Fibroblast of lung (primary cell): ENCODE results near the gene DUSP8. TPM values are rescaled to one million over a fixed set of nuclear protein-coding genes. Genes with fewer than 3 reads are reported as not detected.

Source experiments
- DNase-seq, 2 donors: peaks; one replicate each; pipeline versions ENCODE4 v3.0.0 to v3.0.0-alpha.2; 2010; ENCODE audit warnings: low read depth in 2 of 2
- H2AFZ ChIP-seq: 2 replicates; pipeline ENCODE4 v1.5.1; 2012; ENCODE audit warnings: low read length, control low read depth, inconsistent platforms
- H3K27ac ChIP-seq: 2 replicates; pipeline ENCODE4 v1.5.1; 2011; ENCODE audit warnings: low read length, control low read depth; ENCODE audit not compliant: insufficient read depth
- H3K27me3 ChIP-seq: 2 replicates; pipeline ENCODE4 v1.5.1; 2011; ENCODE audit warnings: mild to moderate bottlenecking, low read length; ENCODE audit not compliant: control insufficient read depth, insufficient read depth
- H3K36me3 ChIP-seq: 2 replicates; pipeline ENCODE4 v1.5.1; 2011; ENCODE audit warnings: low read length; ENCODE audit not compliant: control insufficient read depth, insufficient read depth
- H3K4me1 ChIP-seq: 2 replicates; pipeline ENCODE4 v1.5.1; 2011; ENCODE audit warnings: low read length; ENCODE audit not compliant: control insufficient read depth, insufficient read depth; ENCODE audit errors: extremely low read depth
- H3K4me2 ChIP-seq: 2 replicates; pipeline ENCODE4 v1.5.1; 2011; ENCODE audit warnings: low read length, control low read depth; ENCODE audit not compliant: insufficient read depth; ENCODE audit errors: extremely low read depth
- H3K4me3 ChIP-seq, 4 experiments: fragments of 200-600 bp in 1 of 4; sonication (generic) in 1 of 4; replicated peaks in 1 of 4; 2 replicates each; pipeline ENCODE4 v1.5.1; 2011 to 2016; ENCODE audit warnings: low read length in 4 of 4, low read depth in 3 of 4, mild to moderate bottlenecking in 3 of 4, control low read depth in 2 of 4, inconsistent platforms in 1 of 4, mixed read lengths in 1 of 4; ENCODE audit not compliant: insufficient read depth in 1 of 4; ENCODE audit errors: control extremely low read depth in 1 of 4
- H3K79me2 ChIP-seq: 2 replicates; pipeline ENCODE4 v1.5.1; 2012; ENCODE audit warnings: mild to moderate bottlenecking, low read length, inconsistent platforms; ENCODE audit not compliant: control insufficient read depth, insufficient read depth
- H3K9ac ChIP-seq: 2 replicates; pipeline ENCODE4 v1.5.1; 2011; ENCODE audit warnings: mild to moderate bottlenecking, low read length, control low read depth; ENCODE audit not compliant: insufficient read depth
- H3K9me3 ChIP-seq: 2 replicates; pipeline ENCODE4 v1.5.1; 2012; ENCODE audit warnings: low read depth, low read length; ENCODE audit not compliant: control insufficient read depth, insufficient read depth
- H4K20me1 ChIP-seq: 2 replicates; pipeline ENCODE4 v1.5.1; 2011; ENCODE audit warnings: low read length; ENCODE audit not compliant: control insufficient read depth, insufficient read depth; ENCODE audit errors: extremely low read depth
- EZH2 ChIP-seq: IDR thresholded peaks from 2 replicates; pipeline ENCODE4 v1.5.1; 2012; ENCODE audit warnings: low read length, control low read depth, mild to moderate bottlenecking; ENCODE audit errors: missing control alignments
- polyA plus RNA-seq, 2 donors: library from polyadenylated mRNA; depleted of rRNA in 1 of 2; stranded (reverse) in 1 of 2; unstranded in 1 of 2; fragments of >200 nt; gene quantifications; 2 replicates each; pipeline ENCODE4 v1.2.1, GENCODE V29; 2011 to 2012; ENCODE audit warnings: missing spikeins in 1 of 2
- total RNA-seq: library from RNA; depleted of rRNA; stranded (reverse); fragments of >200 nt; gene quantifications from 2 replicates; pipeline ENCODE4 v1.2.1, GENCODE V29; 2014
- TF ChIP-seq, protein P1 (sequence below), 2 donors: IDR thresholded peaks in 1 of 2; conservative IDR thresholded peaks in 1 of 2; 1 replicate in 1 of 2; 2 replicates in 1 of 2; pipeline ENCODE4 v1.5.1; 2011 to 2012; ENCODE audit warnings: low read length in 2 of 2, control low read depth in 1 of 2, inconsistent platforms in 1 of 2, low read depth in 1 of 2, mild to moderate bottlenecking in 1 of 2

DUSP8 gene
- total and polyA plus RNA-seq, 2 donors (not counting 1 experiment from before 2014, with no cell fraction given) = 0.62 to 0.66 TPM

DNA sequence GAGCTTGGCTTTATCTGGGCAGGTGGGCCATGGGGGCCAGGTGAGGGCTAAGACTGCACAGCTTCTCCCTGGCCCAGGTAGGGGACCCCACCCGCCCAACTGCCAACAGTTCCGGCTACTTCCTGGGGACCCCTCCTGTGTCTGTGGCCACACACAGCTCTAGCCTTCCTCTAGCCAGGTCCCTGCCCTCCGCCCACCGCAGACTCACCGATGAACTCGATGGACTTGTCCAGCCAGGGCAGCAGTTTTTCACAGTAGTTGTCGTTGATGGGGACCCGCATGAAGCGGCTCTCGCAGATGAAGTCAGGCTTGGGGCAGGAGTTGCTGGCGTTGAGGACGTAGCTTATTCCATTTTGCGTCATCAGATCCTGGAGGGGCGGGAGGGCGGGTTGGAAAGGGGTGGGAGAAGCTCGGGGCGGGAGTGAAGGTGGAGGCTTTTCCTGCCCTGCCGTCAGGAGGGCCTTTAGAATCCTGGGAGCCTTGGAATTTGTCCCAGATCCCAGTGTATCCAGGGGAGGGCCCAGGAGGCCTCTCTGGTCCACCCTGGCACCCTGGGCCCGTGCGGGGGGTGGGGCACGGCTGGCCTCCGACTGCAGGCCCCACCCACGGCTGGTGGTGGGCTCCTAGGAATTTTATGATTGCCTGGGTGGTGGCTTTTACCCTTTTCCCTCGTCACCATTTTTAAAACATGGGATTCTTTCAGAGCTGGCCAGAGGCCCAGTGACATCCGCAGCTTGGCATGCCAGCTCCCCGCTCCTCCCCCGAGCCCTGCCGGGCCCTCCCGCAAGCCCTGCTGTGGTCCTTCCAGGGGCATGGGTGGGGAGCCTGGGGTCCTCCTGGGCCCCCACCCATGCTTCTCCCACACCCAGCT is 13.9 kb downstream of the DUSP8 start:
- DNase-seq = peak; percentile 82 to 85
- Histone ChIP-seq H3K79me2 (no peaks in the 10 kb centered on the region), H3K4me3 (no peak overlapping the region), H2AFZ (no peak overlapping the region), H3K27me3 (no peaks in the 10 kb centered on the region), H3K4me2 (peak overlapping the region; percentile 25), H3K9me3 (no peaks in the 10 kb centered on the region), H4K20me1 (no peaks in the 10 kb centered on the region), H3K36me3 (no peaks in the 10 kb centered on the region), H3K9ac (peak overlapping the region; percentile 23), H3K4me1 (peaks cover 5% of the 10 kb centered on the region), H3K27ac (no peak overlapping the region)
- no peak for TF ChIP-seq EZH2
- TF ChIP-seq, protein P1, sequence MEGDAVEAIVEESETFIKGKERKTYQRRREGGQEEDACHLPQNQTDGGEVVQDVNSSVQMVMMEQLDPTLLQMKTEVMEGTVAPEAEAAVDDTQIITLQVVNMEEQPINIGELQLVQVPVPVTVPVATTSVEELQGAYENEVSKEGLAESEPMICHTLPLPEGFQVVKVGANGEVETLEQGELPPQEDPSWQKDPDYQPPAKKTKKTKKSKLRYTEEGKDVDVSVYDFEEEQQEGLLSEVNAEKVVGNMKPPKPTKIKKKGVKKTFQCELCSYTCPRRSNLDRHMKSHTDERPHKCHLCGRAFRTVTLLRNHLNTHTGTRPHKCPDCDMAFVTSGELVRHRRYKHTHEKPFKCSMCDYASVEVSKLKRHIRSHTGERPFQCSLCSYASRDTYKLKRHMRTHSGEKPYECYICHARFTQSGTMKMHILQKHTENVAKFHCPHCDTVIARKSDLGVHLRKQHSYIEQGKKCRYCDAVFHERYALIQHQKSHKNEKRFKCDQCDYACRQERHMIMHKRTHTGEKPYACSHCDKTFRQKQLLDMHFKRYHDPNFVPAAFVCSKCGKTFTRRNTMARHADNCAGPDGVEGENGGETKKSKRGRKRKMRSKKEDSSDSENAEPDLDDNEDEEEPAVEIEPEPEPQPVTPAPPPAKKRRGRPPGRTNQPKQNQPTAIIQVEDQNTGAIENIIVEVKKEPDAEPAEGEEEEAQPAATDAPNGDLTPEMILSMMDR (conservative IDR thresholded peaks at IDR 0.05 in 1 of 2, IDR thresholded peaks at IDR 0.05 in 1 of 2; ENCODE audit: low read depth in 1 of 2, low read length in 2 of 2) = no peak

DNA sequence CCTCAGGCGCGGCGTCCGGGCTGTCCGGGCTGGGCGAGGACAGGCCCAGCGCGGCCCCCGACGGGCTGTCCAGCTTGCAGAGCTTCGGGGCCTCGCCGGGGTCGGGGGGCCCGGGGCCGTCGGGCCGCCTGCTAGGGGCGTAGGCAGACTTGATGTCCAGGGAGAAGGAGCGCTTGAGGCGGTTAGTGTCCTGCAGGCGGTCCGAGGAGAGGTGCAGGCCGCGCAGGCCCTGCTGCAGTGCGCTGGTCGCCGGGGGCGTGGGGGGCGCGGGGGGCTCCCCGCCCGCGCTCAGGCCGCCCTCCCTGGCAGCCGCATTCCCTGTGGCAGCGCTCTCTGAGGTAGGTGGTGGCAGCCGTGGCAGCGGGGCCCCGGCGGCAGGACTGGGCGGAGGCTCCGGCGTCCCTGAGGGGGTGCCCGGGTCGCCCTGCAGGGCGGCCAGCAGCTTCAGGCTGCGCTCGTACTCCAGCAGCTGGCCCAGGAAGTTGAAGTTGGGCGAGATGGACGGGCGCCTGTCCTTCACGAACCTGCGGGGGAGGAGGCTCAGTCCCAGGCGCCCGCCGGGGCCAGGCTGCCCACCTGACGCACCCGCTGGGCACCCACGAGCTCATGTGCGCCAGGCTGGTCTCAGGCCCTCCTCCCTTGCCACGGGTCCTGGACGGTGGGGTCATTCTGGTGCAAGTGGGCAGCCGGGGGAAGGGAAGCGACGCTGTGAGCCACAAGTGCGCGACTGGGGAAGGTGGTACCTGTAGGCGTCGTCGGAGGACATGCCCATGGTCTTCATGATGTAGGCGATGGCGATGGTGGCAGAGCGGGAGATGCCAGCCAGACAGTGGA is 14.8 kb downstream of the DUSP8 start:
- no peaks in the 10 kb centered on the region for H4K20me1 ChIP-seq
- H3K9ac ChIP-seq = no peak overlapping the region
- H3K4me3 ChIP-seq = no peak overlapping the region
- no peak overlapping the region for H3K27ac ChIP-seq
- no peaks in the 10 kb centered on the region for H3K79me2 ChIP-seq
- no peaks in the 10 kb centered on the region for H3K9me3 ChIP-seq
- no peak overlapping the region for H3K4me2 ChIP-seq
- peaks cover 5% of the 10 kb centered on the region for H3K4me1 ChIP-seq
- DNase-seq = no peak
- no peaks in the 10 kb centered on the region for H3K36me3 ChIP-seq
- H2AFZ ChIP-seq = no peak overlapping the region
- H3K27me3 ChIP-seq = no peaks in the 10 kb centered on the region
- TF ChIP-seq, protein P1 (conservative IDR thresholded peaks at IDR 0.05 in 1 of 2, IDR thresholded peaks at IDR 0.05 in 1 of 2; ENCODE audit: low read depth in 1 of 2, low read length in 2 of 2) = no peak
- no peak for TF ChIP-seq EZH2

DNA sequence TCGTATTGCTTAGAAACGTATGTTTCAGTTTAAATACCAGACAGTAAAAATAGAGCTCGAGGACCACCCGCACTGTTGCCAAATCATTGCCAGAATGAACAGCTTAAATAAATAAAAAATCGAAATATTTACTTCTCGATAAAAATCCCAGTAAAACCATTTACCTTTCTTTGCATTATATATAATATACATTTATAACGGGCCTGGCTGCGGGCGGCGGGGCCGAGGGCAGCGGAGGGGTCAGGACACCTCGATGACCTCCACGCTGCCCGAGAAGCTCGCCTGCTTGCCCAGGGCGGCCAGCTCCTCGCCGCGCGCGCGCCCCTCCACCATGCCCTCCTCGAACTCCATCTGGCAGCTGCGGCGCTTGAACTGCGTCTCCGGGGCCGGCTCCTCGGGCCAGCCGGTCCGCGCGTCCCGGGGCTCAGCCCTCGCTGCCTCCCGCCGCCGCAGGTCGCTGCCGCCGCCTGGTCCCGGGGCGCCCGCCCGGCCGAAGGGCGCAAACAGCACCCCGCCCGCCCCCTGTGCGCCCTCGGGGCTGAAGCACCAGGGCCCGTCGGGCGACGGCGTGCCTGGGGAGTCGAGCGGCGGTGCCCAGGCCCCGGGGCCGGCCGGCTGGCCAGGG is 15.7 kb downstream of the DUSP8 start:
- Histone ChIP-seq H3K9ac (no peak overlapping the region), H4K20me1 (no peaks in the 10 kb centered on the region), H3K4me2 (no peak overlapping the region), H3K27me3 (no peaks in the 10 kb centered on the region), H3K36me3 (no peaks in the 10 kb centered on the region), H3K27ac (no peak overlapping the region), H2AFZ (no peak overlapping the region), H3K4me1 (peaks cover 5% of the 10 kb centered on the region), H3K79me2 (no peaks in the 10 kb centered on the region), H3K4me3 (no peak overlapping the region), H3K9me3 (no peaks in the 10 kb centered on the region)
- TF ChIP-seq, protein P1 (conservative IDR thresholded peaks at IDR 0.05 in 1 of 2, IDR thresholded peaks at IDR 0.05 in 1 of 2; ENCODE audit: low read depth in 1 of 2, low read length in 2 of 2) = no peak
- no peak for TF ChIP-seq EZH2
- no peak for DNase-seq
